ENCODE data around the gene NT5DC4.
"Not testable (repeated sequence)": the region's sequence is repeated elsewhere in the genome, so short reads cannot be mapped to it uniquely, and the experiment has no call there.

Gene NT5DC4

GRCh38 chr2:112699984-112700667, 20.7 kb upstream of the NT5DC4 start:
- DNase-seq (ENCODE audit: low read depth in 2 of 2) = no peak

DNA sequence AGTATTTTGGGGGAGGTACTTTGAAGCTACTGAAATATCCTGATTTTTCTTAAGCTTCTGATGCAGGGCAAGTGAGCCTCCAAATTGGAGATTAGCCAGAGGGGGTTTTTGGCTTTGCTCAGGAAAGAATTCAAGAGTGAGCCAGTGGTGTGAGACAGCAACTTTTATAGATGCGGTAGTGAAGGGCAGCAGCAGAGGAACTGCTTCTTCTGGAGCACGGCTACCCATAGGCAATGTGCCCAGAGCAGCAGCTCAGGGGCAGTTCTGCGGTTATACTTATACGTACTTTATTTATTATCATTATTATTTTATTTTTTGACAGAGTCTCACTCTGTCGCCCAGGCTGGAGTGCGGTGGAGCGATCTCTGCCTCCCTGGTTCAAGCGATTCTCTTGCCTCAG, 19.8 kb upstream of the NT5DC4 start:
- DNase-seq (ENCODE audit: low read depth in 2 of 2) = no peak

GRCh38 chr2:112703684-112704083, 17.1 kb upstream of the NT5DC4 start:
- no peak for DNase-seq (ENCODE audit: low read depth in 2 of 2)

DNA sequence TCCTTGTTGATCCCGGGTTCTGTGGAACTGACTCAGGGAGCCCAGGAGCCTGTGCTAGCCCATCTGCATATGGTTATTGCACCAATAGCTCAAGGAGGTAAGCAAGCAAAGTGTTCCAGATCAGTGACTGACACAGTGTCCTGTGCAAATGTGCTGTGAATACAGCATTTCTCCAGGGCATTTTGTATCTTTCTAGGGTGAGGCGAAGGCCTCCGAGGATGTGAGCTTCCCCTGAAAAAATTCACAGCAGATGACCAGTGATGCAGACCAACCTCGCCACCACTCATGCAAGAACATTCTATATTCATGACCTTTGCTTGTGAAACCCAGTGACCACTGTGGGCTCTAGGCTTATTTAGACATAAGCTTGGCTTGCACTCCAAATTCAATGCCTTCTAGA, 15.2 kb upstream of the NT5DC4 start:
- DNase-seq (ENCODE audit: low read depth in 2 of 2) = no peak

DNA sequence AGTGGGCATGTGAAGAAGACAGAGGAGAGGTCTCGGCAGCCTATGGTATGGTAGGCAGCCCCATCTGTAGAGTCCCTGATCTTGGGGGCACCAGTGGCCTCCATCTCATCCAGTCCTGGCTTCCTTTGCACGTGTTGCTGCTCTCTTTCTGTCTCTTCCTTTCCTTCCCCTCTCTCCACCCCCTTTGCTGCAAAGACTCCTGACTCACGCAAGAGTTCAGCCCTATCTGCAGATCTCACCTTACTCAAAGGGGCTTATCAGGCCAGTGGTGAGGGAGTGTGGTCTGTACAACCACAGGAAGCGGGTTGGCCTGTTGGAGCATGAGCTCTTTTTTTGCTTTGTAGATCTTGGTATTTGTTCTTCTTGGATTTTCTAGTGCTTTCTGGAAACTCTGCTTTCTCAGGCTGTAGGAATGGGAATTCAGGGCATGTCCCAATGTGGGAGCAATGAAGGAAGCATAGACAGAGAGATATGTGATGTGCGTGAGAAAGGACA, 14.6 kb upstream of the NT5DC4 start:
- DNase-seq (ENCODE audit: low read depth in 2 of 2) = no peak

GRCh38 chr2:112706947-112707346, 13.9 kb upstream of the NT5DC4 start:
- not testable (repeated sequence) for DNase-seq (ENCODE audit: low read depth in 2 of 2)

- no peak for DNase-seq (ENCODE audit: low read depth in 2 of 2)
Observed at GRCh38 chr2:112708968-112709367, 11.9 kb upstream of the NT5DC4 start.

- DNase-seq (ENCODE audit: low read depth in 2 of 2) = no peak
Observed at GRCh38 chr2:112709703-112710102, 11.1 kb upstream of the NT5DC4 start.

DNA sequence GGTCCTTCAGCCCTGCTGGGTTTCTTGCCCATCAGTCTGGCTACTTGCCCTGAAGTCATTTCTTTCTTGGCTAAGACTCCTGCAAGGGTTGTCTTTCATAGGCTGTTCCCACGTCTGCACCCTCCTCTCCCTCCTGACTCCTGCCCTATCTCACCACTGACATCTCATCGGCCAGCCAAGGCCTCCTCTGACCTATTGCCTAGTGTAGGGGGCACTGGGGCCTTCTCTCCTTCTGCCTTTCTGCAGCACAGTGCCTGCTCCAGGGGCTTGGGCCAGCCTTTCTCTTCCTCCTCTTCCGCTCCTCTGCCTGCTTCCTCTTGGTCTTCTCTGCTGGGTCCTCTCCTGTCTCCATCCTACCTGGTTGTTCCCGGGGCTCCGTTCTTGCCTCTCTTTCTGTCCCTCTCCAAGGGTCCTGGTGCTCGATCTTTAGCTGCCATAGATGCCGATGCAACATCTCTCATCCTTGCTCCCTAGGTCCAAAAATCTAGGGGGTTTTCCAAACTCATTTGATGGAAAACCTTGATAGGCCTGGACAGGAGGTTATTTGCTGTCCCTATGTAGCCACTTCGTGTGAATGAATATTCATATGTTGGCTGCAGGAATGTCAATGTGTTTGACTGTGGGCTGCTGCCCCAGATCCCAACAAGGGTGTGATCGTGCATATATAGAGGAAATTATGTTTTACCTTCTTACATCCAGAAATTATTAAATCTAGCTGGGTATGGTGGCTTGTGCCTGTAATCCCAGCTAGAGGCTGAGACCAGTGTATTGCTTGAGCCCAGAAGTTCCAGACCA, 9.7 kb upstream of the NT5DC4 start:
- no peak for DNase-seq (ENCODE audit: low read depth in 2 of 2)

GRCh38 chr2:112712465-112712864, 8.4 kb upstream of the NT5DC4 start:
- DNase-seq (ENCODE audit: low read depth in 2 of 2) = no peak

GRCh38 chr2:112712903-112713584, 7.8 kb upstream of the NT5DC4 start:
- no peak for DNase-seq (ENCODE audit: low read depth in 2 of 2)

GRCh38 chr2:112713585-112713925, 7.3 kb upstream of the NT5DC4 start:
- no peak for DNase-seq (ENCODE audit: low read depth in 2 of 2)

DNA sequence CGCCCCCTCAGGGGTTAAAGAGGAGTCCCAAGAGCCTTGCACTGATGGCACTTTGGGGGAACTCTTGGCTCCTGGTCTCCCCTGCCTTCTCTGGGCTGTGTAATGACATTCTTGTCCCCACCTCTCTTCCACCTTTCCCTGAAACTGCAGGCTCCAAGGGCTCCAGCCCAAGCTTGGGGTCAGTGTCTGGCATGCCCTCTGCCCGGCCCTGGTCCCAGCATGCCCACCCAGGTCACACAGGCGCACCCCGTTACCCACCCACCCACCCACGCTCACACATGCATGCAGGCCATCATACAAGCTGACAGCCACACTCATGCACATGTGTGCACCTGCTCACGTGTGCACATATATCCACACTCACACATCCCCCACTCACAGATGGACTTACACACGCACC, 6.9 kb upstream of the NT5DC4 start:
- no peak for DNase-seq (ENCODE audit: low read depth in 2 of 2)

DNA sequence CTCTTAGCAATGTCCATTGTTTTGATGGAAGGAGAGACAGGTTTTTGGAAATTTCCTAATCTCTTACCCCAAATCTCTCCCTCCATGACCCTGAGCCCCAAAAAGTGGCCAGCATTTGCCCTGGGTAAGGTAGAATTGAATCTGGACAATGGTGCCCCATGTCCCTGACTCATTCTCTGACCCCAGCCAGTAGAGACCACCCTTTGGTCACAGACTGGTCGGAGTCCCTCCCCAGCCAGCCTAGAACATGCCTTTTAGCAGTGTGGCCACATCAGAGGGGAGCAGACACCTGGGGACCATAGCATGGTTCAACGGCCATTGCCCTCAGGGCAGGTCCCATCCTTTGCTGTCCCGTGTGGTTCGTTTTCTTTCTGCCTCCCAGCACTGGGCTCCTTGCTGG, 6.5 kb upstream of the NT5DC4 start:
- no peak for DNase-seq (ENCODE audit: low read depth in 2 of 2)

DNA sequence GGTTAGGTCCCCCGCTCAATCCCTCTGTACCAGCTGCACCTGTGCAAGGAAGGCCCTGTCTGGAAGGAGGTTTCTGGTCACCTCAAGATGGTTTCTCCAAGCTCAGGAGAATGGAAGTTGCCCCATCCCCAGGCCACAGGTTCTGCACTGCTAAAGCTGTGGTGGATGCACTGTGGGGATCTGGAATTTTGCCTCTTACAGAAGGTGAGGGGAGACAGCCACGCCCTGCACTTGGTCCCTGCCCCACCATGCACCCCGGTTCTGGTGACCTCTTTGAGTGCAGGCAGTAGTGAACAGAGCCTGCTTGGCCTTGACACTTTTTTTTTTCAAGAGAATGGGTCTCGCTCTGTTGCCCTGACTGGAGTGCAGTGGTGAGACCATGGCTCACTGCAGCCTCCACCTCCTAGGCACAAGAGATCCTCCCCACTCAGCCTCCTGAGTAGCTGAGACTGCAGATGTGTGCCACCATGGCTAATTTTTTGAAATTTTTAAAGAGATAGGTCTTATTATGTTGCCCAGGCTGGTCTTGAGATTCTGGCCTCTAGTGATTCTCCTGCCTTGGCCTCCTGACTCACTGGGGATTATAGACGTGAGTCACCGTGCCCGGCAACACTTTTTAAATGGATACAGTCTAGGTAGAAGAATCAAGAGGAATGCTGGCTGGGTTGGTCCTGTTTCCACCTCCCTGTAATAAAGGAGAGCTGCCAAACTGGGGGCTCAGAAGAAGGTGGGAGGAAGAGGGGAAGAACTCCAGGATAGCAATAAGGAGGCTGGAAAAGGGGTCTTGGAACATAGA, 5.8 kb upstream of the NT5DC4 start:
- DNase-seq (ENCODE audit: low read depth in 2 of 2) = no peak

- DNase-seq (ENCODE audit: low read depth in 2 of 2) = not testable (repeated sequence)
Observed at GRCh38 chr2:112716094-112716493, 4.7 kb upstream of the NT5DC4 start.

GRCh38 chr2:112716826-112717352, 3.9 kb upstream of the NT5DC4 start:
- not testable (repeated sequence) for DNase-seq (ENCODE audit: low read depth in 2 of 2)

DNA sequence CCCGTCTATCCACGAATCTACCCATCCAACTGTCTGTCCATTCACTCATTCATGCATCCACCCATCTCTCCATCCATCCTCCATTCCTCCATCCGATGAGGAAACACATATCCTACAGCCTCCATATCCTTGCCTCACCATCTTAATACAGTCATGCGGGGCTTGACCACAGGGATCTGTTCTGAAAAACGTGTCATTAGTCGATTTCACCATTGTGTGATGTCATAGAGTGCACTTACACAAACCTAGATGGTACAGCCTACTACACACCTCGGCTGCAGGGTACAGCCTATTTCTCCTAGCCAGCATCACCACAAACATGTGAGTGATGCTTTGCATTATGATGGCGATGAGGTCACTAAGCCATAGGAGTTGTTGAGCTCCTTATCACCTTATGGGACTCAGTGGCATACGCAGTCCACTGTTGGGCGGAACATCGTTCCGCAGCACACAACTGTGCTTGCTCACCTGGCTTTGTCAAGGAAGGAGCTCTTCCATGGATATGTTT, 1.9 kb upstream of the NT5DC4 start:
- DNase-seq (ENCODE audit: low read depth in 2 of 2) = no peak

- no peak for DNase-seq (ENCODE audit: low read depth in 2 of 2)
Observed at GRCh38 chr2:112721819-112722522, 1.2 kb downstream of the NT5DC4 start.

DNA sequence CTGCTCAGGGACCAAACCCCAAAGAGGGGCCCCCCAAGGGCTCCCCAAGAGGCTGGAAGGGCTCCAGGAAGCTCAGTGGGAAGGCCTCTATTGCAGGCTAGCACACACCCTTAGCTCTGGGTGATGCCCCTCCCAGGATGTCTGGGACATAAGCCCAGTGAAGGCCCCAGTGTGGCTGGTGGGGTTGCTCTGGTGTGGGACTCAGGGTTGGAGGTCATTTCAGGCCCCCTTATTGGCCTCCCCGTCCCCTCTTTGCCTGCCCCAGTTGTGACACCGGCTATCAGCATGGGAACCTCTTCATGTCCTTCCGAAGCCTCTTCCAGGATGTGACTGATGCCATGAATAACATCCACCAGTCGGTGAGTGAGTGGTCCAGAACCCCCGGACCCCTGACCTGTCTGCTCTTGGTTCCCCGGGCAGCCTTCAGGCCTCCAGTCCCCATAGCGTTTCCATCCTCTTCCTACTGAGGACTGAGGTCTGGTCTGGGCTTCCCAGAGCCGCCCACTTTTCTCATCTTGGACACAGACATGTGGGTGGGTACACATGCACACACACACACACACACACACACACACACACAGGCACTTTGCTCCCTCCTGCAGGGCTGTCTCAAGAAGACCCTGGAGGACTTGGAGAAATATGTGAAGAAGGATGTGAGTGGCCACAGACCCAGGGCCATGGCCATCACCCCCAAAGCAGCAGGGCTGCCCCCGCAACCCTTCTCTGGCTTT, 2.2 kb downstream of the NT5DC4 start:
- no peak for DNase-seq (ENCODE audit: low read depth in 2 of 2)
